H1 (cell line): Measurements from ENCODE around the gene GP1BB. TPM values are rescaled to one million over a fixed set of nuclear protein-coding genes. Genes with fewer than 3 reads are reported as not detected.

Experiments used
- CTCF ChIA-PET: fragments of 300-600 bp; sonication (Branson Sonifier 250); formaldehyde crosslinking; loops from one replicate; lab custom pipeline; 2021; ENCODE audit not compliant: partially characterized antibody; lab: Charles Lee
- POLR2A ChIA-PET: fragments of 300-600 bp; sonication (Branson Sonifier 250); formaldehyde crosslinking; loops from one replicate; lab custom pipeline; 2021; ENCODE audit warnings: inconsistent platforms; ENCODE audit not compliant: partially characterized antibody; lab: Charles Lee
- DNase-seq, 2 experiments: peaks; one replicate each; pipeline versions ENCODE4 v3.0.0 to v3.0.0-alpha.2; 2010 to 2022; ENCODE audit warnings: low spot score in 2 of 2, low read depth in 1 of 2, mixed read lengths in 1 of 2
- FAIRE-seq: peaks from 2 replicates; lab custom pipeline; 2011; peaks lifted over from hg19 to GRCh38; lab: Jason Lieb, UNC
- H2AFZ ChIP-seq: 2 replicates; pipeline ENCODE4 v1.8.1; 2012; ENCODE audit warnings: low read length, inconsistent platforms
- H2AK5ac ChIP-seq: 2 replicates; pipeline ENCODE4 v1.6.1; 2013; ENCODE audit warnings: low read depth, low read length
- H2BK120ac ChIP-seq: replicated peaks from 2 replicates; pipeline ENCODE3; 2013; ENCODE audit warnings: low read depth, low read length, inconsistent platforms
- H2BK12ac ChIP-seq: 2 replicates; pipeline ENCODE4 v1.6.1; 2013; ENCODE audit warnings: low read depth, low read length
- H2BK15ac ChIP-seq: 2 replicates; pipeline ENCODE4 v1.6.1; 2013; ENCODE audit warnings: low read length
- H2BK20ac ChIP-seq: 2 replicates; pipeline ENCODE4 v1.6.1; 2013; ENCODE audit warnings: low read length
- H2BK5ac ChIP-seq: 2 replicates; pipeline ENCODE4 v1.6.1; 2013; ENCODE audit warnings: low read depth, low read length
- H3K14ac ChIP-seq: 2 replicates; pipeline ENCODE4 v1.6.1; 2013; ENCODE audit warnings: inconsistent platforms; ENCODE audit not compliant: insufficient read length
- H3K18ac ChIP-seq: 2 replicates; pipeline ENCODE4 v1.6.1; 2013; ENCODE audit warnings: low read length; ENCODE audit errors: extremely low read depth
- H3K23ac ChIP-seq: 2 replicates; pipeline ENCODE4 v1.6.1; 2013; ENCODE audit warnings: inconsistent platforms; ENCODE audit not compliant: insufficient read length
- H3K23me2 ChIP-seq: 2 replicates; pipeline ENCODE4 v1.6.1; 2013; ENCODE audit warnings: low read depth, low read length
- H3K27ac ChIP-seq: 2 replicates; pipeline ENCODE4 v1.6.1; 2011; ENCODE audit warnings: low read depth, low read length, inconsistent platforms
- H3K27me3 ChIP-seq, 4 experiments: replicated peaks in 1 of 4; 1 replicate in 1 of 4; 2 replicates in 3 of 4; pipeline versions ENCODE4 v1.6.1 to v1.8.1; 2011 to 2013; ENCODE audit warnings: low read length in 3 of 4, mild to moderate bottlenecking in 3 of 4, inconsistent platforms in 2 of 4, mixed read lengths in 2 of 4, moderate library complexity in 1 of 4; ENCODE audit not compliant: control insufficient read depth in 3 of 4, insufficient read depth in 3 of 4; ENCODE audit errors: extremely low read depth in 1 of 4
- H3K36me3 ChIP-seq, 4 experiments: 2 replicates each; pipeline versions ENCODE4 v1.6.1 to v1.8.1; 2011 to 2013; ENCODE audit warnings: mild to moderate bottlenecking in 4 of 4, low read length in 3 of 4, moderate library complexity in 2 of 4, control low read depth in 1 of 4, inconsistent platforms in 1 of 4; ENCODE audit not compliant: insufficient read depth in 4 of 4, control insufficient read depth in 2 of 4
- H3K4ac ChIP-seq: replicated peaks from 2 replicates; pipeline ENCODE3; 2013; ENCODE audit warnings: low read length, low read depth, mixed read lengths, inconsistent platforms; ENCODE audit not compliant: insufficient read length
- H3K4me1 ChIP-seq, 4 experiments: replicated peaks in 1 of 4; 1 replicate in 1 of 4; 2 replicates in 3 of 4; pipeline versions ENCODE4 v1.6.1 to v1.8.1; 2011 to 2013; ENCODE audit warnings: low read length in 3 of 4, inconsistent platforms in 2 of 4, mixed read lengths in 1 of 4; ENCODE audit not compliant: insufficient read depth in 4 of 4, control insufficient read depth in 3 of 4
- H3K4me2 ChIP-seq, 2 experiments: 2 replicates each; pipeline versions ENCODE4 v1.6.1 to v1.8.1; 2011 to 2013; ENCODE audit warnings: low read depth in 2 of 2, low read length in 2 of 2, control low read depth in 1 of 2, inconsistent platforms in 1 of 2, mild to moderate bottlenecking in 1 of 2; ENCODE audit not compliant: insufficient read depth in 1 of 2
- H3K4me3 ChIP-seq, 4 experiments: fragments of 200-600, 300-600 bp in 1 of 4; sonication (generic), shearing (Covaris generic), sonication (Bioruptor Twin) in 1 of 4; 2 replicates each; pipeline versions ENCODE4 v1.5.1 to v1.8.1; 2011 to 2016; ENCODE audit warnings: low read length in 4 of 4, low read depth in 3 of 4, control low read depth in 2 of 4, inconsistent platforms in 2 of 4, mild to moderate bottlenecking in 2 of 4, mixed read lengths in 1 of 4, moderate library complexity in 1 of 4; ENCODE audit not compliant: insufficient read depth in 2 of 4; ENCODE audit errors: extremely low read depth in 1 of 4
- H3K56ac ChIP-seq: replicated peaks from 2 replicates; pipeline ENCODE3; 2013; ENCODE audit warnings: low read depth, mild to moderate bottlenecking, mixed read lengths, low read length, inconsistent platforms; ENCODE audit not compliant: insufficient read length
- H3K79me1 ChIP-seq: 2 replicates; pipeline ENCODE4 v1.6.1; 2013; ENCODE audit warnings: low read depth, low read length, control low read depth
- H3K79me2 ChIP-seq, 2 experiments: 2 replicates each; pipeline versions ENCODE4 v1.6.1 to v1.8.1; 2012 to 2013; ENCODE audit warnings: low read length in 2 of 2, mild to moderate bottlenecking in 2 of 2, inconsistent platforms in 1 of 2; ENCODE audit not compliant: insufficient read depth in 2 of 2, control insufficient read depth in 1 of 2
- H3K9ac ChIP-seq, 4 experiments: replicated peaks in 1 of 4; 1 replicate in 1 of 4; 2 replicates in 3 of 4; pipeline versions ENCODE4 v1.6.1 to v1.8.1; 2011 to 2013; ENCODE audit warnings: low read depth in 3 of 4, low read length in 3 of 4, control low read depth in 2 of 4, mild to moderate bottlenecking in 2 of 4, moderate library complexity in 2 of 4, inconsistent platforms in 1 of 4; ENCODE audit errors: extremely low read depth in 1 of 4
- H3K9me3 ChIP-seq, 2 experiments: 2 replicates each; pipeline versions ENCODE4 v1.6.1 to v1.8.1; 2012 to 2013; ENCODE audit warnings: mild to moderate bottlenecking in 2 of 2, moderate library complexity in 2 of 2, control low read depth in 1 of 2, inconsistent platforms in 1 of 2, low read depth in 1 of 2, low read length in 1 of 2, mixed read lengths in 1 of 2; ENCODE audit not compliant: insufficient read depth in 2 of 2
- H4K20me1 ChIP-seq, 2 experiments: replicated peaks in 1 of 2; 2 replicates each; pipeline versions ENCODE3 to v1.8.1; 2011 to 2013; ENCODE audit warnings: inconsistent platforms in 2 of 2, low read length in 2 of 2, mild to moderate bottlenecking in 1 of 2; ENCODE audit not compliant: insufficient read depth in 2 of 2, control insufficient read depth in 1 of 2
- H4K5ac ChIP-seq: 2 replicates; pipeline ENCODE4 v1.6.1; 2013; ENCODE audit warnings: low read length, low read depth, mixed read lengths, inconsistent platforms; ENCODE audit not compliant: insufficient read length
- H4K8ac ChIP-seq: 2 replicates; pipeline ENCODE4 v1.8.0; 2013; ENCODE audit warnings: mild to moderate bottlenecking, moderate library complexity, low read length, inconsistent platforms; ENCODE audit not compliant: insufficient read depth; ENCODE audit errors: extremely low read depth
- H4K91ac ChIP-seq: replicated peaks from 2 replicates; pipeline ENCODE3; 2013; ENCODE audit warnings: low read length, mixed read lengths, inconsistent platforms; ENCODE audit not compliant: insufficient read length
- EZH2 ChIP-seq: fragments of 200-600 bp; sonication (generic); IDR thresholded peaks from 2 replicates; pipeline ENCODE4 v1.7.1; 2012; ENCODE audit warnings: low read depth, mild to moderate bottlenecking, moderate library complexity, low read length, inconsistent platforms; ENCODE audit not compliant: severe bottlenecking
- SP4 ChIP-seq: IDR thresholded peaks from 2 replicates; pipeline ENCODE4 v1.6.1; 2012; ENCODE audit warnings: low read length, inconsistent platforms
- WGBS, 2 experiments: shearing (Covaris generic) in 1 of 2; methylation state at CpG; one replicate each; pipeline versions ENCODE4 v1.1.6 to v1.1.7; 2013 to 2015; ENCODE audit warnings: low lambda C conversion rate in 2 of 2, mixed read lengths in 2 of 2, inconsistent platforms in 1 of 2, low coverage in 1 of 2, missing lambda C conversion rate in 1 of 2; ENCODE audit not compliant: insufficient replicate concordance in 2 of 2, insufficient coverage in 1 of 2, insufficient read length in 1 of 2; ENCODE audit errors: extremely low coverage in 1 of 2, missing lambda C conversion rate in 1 of 2; 5-methylcytosine and 5-hydroxymethylcytosine counted together
- polyA plus RNA-seq, 7 experiments: library from polyadenylated mRNA; depleted of rRNA in 3 of 7; stranded (reverse) in 5 of 7; unstranded in 2 of 7; fragments of >200 nt in 5 of 7; fragments of 200-250 nt in 2 of 7; gene quantifications; 1 replicate in 5 of 7; 2 replicates in 1 of 7; 4 replicates in 1 of 7; pipeline versions ENCODE4 v1.2.1 to v1.2.3, GENCODE V29; 2011 to 2013; ENCODE audit warnings: missing spikeins in 2 of 7, mixed read lengths in 2 of 7
- total RNA-seq: library from RNA; stranded (reverse); fragmentation: NEBNext Ultra II Directional; extraction: Animal tissue kit (Norgen Biotek cat#: 25700); gene quantifications from 2 replicates; pipeline ENCODE4 v1.2.1, GENCODE V29; 2021

The GP1BB gene
- total and polyA plus RNA-seq, 2 of the 8 experiments (the other 6 are each of a cell fraction or from before 2014, with no cell fraction given) = 0.36 TPM; not detected in 1

- no peak overlapping the region for H3K9ac ChIP-seq
These were observed 35.6 kb downstream of the GP1BB start for GRCh38 chr22:19758896-19759426.

More at GRCh38 chr22:19758896-19759426, 35.6 kb downstream of the GP1BB start:
- H3K27me3 ChIP-seq = peaks cover 89 to 97% (median 95%) of the 10 kb centered on the region in 4 experiments
- peak overlapping the region in 1 of 4 experiments; percentile 23; a peak in 2 of 8 replicates for H3K4me3 ChIP-seq
- peaks cover 0 to 20% (median 0%) of the 10 kb centered on the region in 4 experiments; a peak in 1 of 8 replicates for H3K36me3 ChIP-seq
- H2AFZ ChIP-seq = no peak overlapping the region
- no peak overlapping the region for H2BK5ac ChIP-seq
- H3K23ac ChIP-seq = no peak overlapping the region
- H2BK15ac ChIP-seq = no peak overlapping the region
- no peak overlapping the region for H3K14ac ChIP-seq
- no peak overlapping the region for H4K5ac ChIP-seq
- H3K4me1 ChIP-seq = peaks cover 0 to 59% (median 31%) of the 10 kb centered on the region in 4 experiments; a peak in 5 of 7 replicates
- ChIA-PET CTCF (interaction anchor here (0.6 to 16.5 kb wide), 10 partner anchors 11 to 192 kb away, joined by 3 to 168 read pairs (median 4); partner anchors contain the start of gene GP1BB), POLR2A (no interaction called here)
- H4K91ac ChIP-seq = no peak overlapping the region
- no peak overlapping the region for H2BK20ac ChIP-seq
- H4K20me1 ChIP-seq = peaks cover 24 to 41% of the 10 kb centered on the region in 2 experiments
- H3K4me2 ChIP-seq = peak overlapping the region; percentile 8 to 51; a peak in 3 of 4 replicates
- H3K23me2 ChIP-seq = no peaks in the 10 kb centered on the region; the same call in 1 of the 2 replicates
- peak; percentile 96 for TF ChIP-seq EZH2
- TF ChIP-seq SP4 = no peak
- H3K27ac ChIP-seq = no peak overlapping the region
- 3% methylated on average over 15 of the region's 21 CpGs; no CpG with 5 or more reads in 1 of the 2 experiments for WGBS, 2 experiments
- H3K79me1 ChIP-seq = no peaks in the 10 kb centered on the region
- DNase-seq = no peak
- no peak overlapping the region for H4K8ac ChIP-seq
- no peaks in the 10 kb centered on the region for H3K9me3 ChIP-seq
- H3K4ac ChIP-seq = no peak overlapping the region
- no peak overlapping the region for H3K56ac ChIP-seq
- H2BK120ac ChIP-seq = no peak overlapping the region
- no peak overlapping the region for H2AK5ac ChIP-seq
- H3K18ac ChIP-seq = no peak overlapping the region
- H2BK12ac ChIP-seq = no peak overlapping the region
- no peaks in the 10 kb centered on the region for H3K79me2 ChIP-seq
- no peak for FAIRE-seq
